GM21528 (cell line): ENCODE data around the gene GNAI3.
"Not testable (repeated sequence)": the region's sequence is repeated elsewhere in the genome, so short reads cannot be mapped to it uniquely, and the experiment has no call there.

Source experiments
- ATAC-seq: cut with Tn5 transposase; IDR thresholded peaks from one replicate; pipeline ENCODE4 v1.9.1; 2021; ENCODE audit warnings: mild to moderate bottlenecking, moderate library complexity; ENCODE audit not compliant: unreplicated experiment, low FRiP score

Gene GNAI3

DNA sequence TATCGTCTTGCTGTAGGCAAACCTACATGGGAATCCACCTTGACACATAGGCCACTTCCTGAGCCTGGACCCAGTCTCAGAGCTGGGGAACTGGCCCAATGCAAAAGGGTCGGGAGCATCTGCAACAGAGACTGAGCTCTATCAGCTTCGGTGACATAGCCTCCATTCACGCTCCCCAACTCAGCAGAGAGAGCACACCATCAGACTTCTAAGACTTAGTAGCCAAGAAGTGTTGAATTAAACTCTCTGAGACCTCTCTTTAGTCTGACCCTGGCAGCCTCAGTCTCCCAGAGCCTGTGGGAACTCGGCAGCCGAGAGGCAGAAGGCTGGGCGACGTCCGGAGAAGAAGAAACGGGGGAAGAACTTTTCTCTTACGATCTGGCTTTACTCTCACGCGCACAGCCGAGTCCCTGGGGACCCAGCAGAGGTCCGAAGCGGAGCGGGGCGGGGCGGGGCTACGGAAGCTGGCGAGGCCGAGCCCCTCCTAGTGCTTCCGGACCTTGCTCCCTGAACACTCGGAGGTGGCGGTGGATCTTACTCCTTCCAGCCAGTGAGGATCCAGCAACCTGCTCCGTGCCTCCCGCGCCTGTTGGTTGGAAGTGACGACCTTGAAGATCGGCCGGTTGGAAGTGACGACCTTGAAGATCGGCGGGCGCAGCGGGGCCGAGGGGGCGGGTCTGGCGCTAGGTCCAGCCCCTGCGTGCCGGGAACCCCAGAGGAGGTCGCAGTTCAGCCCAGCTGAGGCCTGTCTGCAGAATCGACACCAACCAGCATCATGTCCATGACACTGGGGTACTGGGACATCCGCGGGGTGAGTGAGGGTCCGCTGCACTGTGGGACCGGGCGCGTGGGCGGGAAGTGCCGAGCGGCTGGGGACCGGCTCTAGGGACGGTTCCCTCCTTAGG, 107.5 kb downstream of the GNAI3 start, which contains the start of gene GSTM4:
GSTM4 (plus strand) TSS at position 485 of the 905 bp plus-strand sequence; CDS start at position 776, 291 bp downstream.
- ATAC-seq: peak; percentile 93

- no peak for ATAC-seq
These were observed 109.0 kb downstream of the GNAI3 start for GRCh38 chr1:109657395-109657794.

DNA sequence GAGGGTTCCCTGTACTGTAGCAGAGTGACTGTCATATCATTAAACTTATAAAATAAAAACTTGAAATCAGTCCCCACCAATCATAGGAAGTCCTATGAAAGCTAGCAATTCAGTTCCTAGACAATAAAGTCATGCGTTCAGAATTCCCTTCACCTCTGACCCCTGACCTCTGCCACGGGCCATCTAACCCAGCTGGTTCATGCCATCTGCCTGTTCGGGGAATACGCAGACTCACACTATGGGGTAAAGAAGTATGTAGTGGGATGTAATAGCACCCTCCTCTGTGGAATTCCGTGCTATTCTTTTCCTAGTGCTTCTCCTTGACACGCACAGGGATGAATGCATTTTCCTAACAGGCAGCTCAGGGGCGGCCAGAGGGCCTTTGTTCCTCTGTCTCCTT, 109.6 kb downstream of the GNAI3 start:
- ATAC-seq: no peak

DNA sequence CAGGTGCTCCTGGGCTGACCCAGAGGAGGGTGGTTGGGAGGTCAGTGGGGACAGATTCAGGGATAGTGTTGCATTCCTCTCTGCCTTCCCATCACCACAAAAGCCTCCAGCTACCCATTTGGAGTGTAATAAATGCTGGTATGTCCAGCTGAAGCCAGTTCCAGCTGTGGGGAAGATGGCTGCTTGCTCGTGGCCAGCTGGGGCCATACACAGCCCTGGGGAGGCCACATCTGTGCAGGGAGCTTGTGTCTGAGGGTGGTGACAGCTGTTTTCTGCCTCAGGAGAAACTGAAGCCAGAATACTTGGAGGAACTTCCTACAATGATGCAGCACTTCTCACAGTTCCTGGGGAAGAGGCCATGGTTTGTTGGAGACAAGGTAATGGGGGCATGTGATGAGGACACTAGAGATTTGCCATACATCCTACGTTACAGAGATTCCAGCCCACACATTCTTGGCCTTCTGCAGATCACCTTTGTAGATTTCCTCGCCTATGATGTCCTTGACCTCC, 110.2 kb downstream of the GNAI3 start:
- ATAC-seq: no peak

- no peak for ATAC-seq
These were observed 110.7 kb downstream of the GNAI3 start for GRCh38 chr1:109659145-109659544.

DNA sequence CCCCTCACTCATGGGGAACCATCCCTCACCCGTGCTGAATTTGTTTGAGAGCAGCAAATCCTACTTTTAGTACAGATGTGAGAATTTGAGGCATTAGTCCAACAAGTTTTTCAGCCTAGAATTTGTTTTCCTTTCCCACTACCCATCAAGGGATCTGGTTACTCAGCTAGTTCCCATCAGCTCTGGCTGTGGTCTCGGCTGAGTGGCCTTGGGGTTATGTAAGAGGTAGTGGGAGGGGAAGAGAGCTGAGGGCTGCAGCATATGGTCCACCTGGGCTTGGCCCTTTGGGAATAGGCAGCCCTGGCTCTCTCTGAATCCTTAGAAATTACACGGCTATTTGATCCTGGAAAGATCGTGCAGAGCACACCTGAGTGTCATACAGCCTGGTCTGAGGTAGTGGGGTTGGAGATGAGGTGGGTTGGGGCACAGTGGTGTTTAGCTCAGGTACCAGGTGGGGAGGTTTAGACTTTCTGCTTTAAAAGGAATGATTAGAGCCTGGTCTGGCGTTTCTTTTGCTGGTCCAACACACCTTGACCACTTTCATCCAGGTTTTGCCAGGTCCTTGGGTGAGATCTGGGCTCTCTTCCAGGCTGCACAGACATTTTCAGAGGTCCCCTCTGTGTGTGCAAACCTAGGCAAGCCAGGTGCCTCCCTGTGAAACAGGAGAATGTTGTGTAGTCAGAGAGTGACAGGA, 111.7 kb downstream of the GNAI3 start:
- no peak for ATAC-seq

- not testable (repeated sequence) for ATAC-seq
These were observed 112.2 kb downstream of the GNAI3 start for GRCh38 chr1:109660691-109661026.

DNA sequence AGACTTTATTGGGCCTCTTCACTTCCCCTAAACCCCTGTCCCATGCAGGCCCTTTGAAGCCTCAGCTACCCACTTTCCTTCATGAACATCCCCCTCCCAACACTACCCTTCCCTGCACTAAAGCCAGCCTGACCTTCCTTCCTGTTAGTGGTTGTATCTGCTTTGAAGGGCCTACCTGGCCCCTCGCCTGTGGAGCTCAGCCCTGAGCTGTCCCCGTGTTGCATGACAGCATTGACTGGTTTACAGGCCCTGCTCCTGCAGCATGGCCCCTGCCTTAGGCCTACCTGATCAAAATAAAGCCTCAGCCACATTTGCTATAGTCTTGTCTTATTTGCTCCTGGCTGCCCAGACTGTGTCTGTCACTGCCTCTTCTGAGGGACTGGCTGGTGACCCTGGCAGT, 113.0 kb downstream of the GNAI3 start:
- no peak for ATAC-seq

DNA sequence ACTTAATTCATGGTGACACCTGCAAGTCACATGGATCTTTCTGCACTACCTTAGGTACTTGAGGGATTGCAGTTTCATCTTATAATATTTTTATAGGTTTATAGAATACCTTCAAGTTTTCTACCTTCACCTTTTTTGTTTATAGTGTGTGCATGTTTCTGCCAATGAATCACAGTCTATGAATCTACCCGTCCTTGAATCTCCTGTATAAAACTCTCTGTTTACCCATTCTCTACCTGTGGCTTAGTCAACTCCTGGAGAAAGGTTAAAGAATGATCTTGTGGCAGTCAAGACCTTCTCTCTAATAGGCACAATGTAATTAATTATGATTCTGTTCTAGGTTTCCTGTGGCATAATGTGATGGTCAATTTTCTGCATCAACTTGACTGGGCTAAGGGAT, 116.3 kb downstream of the GNAI3 start:
- ATAC-seq: no peak

- ATAC-seq: peak; percentile 88
These were observed 119.2 kb downstream of the GNAI3 start, which contains the start of gene GSTM2 for GRCh38 chr1:109667452-109668122. GSTM2 (plus strand) TSS chr1:109668057; CDS start chr1:109668116, 59 bp downstream.
